Activated CD4-positive, CD25-positive, alpha-beta regulatory T cell treated with anti-CD3 and anti-CD28 coated beads, Interleukin-2, amount 50 U/mL, for 72 hours (primary cell): ENCODE results near the gene CCDC88C.

Experiments used
- DNase-seq: peaks from one replicate; pipeline ENCODE4 v3.0.0; 2021

The CCDC88C gene

DNA sequence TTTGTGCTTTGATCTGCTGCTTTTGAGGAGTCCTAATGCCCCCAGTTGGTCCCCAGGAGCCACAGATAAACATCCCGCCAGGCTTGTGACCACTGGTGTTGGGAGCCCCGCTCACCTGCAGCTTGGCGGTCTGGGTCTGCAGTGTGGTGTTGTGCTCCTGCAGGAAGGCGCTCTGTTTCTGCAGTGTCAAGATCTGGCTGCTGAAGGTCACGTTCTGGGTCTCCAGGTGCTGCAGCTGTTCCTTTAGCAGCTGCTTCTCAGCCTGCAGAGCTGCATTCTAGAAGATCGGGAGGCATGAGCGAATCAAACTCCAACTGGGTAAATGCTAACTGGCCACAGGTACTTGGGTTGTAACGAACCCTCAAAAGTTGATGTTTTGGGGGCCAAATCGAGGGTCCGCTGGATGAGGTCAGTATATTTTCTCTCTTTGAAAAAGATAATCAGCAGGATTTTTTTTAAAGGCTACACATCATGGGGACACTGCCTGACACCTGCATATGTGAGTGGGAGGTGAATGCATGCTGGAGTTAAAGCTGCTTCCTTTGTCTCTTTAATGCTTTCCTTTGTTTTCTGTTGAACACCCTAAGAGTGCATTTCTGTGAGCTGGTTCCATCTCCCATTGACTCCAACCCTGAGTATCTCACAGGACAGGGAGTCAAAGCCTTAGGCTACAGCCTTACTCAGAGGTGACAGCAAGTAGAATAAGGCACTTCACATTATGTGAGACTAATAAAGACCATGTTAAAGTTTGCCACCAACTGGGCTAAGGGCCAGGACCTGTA lies 111.8 kb downstream of the CCDC88C start:
- DNase-seq = no peak

DNA sequence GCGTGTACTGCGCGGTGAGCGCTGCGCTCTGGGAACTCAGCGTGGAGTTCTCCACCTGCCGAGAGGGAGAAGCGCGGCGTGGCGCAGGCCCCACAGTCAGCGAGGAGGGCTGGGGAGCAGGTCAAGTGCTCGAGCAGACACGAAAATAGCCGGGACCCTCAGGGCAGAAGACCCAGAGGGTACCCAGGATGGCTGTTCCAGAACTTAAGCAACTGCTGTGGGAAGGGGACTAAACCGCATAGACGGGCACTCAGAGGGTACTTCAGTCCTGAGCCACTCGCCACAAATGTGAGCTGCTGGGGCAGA lies 113.7 kb downstream of the CCDC88C start:
- no peak for DNase-seq

DNA sequence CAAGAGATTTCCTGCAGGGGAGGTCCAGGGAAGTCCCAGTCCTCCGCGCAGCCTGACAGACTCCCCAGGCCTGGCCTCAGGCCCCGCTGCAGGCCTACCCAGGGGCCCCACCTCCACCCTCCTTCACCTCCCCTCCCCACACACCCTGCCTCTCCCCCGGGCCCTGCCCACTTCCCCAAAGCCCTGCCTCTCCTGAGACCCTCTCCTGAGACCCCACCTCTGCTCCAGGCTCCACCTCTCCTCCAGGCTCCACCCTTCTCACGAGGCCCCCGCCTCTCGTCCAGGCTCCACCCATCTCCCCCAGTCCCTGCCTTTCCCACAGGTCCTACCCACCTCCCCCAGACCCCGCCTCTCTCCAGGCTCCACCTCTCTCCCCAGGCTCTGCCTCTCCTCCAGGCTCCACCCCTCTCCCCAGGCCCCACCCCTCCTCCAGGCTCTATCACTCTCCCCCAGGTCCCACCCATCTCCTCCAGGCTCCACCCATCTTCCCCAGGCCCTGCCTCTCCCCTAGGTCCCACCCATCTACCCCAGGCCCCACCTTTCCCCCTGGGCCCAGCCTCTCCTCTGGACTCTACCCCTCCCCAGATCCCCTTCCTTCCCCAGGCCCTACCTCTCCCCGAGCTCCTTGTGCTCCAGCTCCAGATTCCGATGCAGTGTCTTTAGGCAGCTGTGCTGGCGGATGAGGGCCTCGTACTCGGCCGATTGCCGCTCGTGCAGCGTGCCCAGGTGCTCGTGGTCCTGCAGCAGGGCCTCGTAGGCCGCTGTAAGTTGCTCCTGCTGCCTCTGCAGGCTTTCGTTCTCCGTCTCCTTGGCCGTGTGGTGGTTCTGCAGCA lies 114.3 kb downstream of the CCDC88C start:
- DNase-seq = peak; percentile 63

DNA sequence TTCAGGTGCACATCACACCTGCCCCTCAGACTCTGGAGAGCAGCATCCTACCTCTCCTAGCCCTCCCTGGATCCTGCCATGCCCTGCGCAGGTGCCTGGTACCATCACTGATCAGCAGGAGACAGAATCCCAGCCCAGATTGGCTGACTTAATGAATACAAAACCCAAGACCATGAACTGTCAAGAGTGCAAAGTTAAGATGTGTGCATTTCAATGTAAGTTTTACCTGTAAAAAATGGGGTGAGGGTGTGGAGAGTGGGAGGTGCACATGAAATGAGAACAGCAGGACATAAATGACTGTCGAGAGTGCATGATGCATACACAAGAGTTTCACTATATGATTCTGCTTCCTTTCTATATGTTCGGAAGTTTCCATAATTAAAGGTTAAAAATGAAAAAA lies 115.2 kb downstream of the CCDC88C start:
- no peak for DNase-seq

DNA sequence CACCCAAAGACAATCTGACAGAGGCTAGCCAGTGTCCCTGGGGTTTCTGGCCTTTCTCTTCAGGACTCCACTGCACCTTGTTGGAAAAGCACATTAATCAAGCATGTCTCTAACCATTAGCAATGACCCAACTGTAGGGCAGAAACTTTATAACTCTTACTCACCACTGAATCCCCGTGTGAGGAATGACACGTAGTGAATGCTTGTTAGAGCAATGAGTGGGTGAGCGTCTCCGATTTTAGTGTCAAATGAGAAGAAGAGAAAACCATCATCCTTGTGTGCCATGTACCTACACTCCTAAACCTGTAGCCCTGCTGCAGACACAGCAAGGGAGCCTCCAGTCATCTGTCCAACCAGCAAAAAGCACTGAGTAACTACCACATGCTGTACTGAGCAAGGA lies 116.7 kb downstream of the CCDC88C start:
- no peak for DNase-seq

DNA sequence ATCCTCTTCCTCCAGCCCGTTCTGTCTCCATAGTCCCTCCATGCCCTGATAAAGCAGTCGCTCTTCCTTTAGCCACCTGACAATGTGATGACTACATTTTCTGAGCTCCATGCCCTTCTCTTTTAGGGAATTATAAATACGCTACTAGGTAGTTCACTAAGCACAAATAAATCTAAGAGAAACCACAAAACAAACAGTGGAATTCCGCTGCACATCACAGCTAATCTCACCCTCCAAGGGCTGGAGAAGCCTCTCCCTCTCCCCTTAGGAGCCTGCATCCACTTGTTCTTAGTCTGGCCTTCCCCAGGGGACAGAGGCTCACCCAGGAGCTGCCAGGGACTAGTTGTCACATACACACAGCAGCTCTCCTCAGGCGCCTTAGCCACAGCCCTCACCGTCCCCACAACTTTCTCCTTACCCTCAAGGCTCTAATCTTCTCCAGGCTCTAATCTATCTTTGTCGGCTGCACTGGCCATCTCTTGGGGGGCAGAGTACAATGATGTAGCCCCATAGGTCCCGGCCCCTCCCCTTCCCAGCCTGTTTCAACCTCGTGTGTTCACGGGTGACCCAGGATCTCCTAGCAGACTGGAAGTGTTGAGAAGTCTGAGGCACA lies 117.2 kb downstream of the CCDC88C start:
- no peak for DNase-seq

DNA sequence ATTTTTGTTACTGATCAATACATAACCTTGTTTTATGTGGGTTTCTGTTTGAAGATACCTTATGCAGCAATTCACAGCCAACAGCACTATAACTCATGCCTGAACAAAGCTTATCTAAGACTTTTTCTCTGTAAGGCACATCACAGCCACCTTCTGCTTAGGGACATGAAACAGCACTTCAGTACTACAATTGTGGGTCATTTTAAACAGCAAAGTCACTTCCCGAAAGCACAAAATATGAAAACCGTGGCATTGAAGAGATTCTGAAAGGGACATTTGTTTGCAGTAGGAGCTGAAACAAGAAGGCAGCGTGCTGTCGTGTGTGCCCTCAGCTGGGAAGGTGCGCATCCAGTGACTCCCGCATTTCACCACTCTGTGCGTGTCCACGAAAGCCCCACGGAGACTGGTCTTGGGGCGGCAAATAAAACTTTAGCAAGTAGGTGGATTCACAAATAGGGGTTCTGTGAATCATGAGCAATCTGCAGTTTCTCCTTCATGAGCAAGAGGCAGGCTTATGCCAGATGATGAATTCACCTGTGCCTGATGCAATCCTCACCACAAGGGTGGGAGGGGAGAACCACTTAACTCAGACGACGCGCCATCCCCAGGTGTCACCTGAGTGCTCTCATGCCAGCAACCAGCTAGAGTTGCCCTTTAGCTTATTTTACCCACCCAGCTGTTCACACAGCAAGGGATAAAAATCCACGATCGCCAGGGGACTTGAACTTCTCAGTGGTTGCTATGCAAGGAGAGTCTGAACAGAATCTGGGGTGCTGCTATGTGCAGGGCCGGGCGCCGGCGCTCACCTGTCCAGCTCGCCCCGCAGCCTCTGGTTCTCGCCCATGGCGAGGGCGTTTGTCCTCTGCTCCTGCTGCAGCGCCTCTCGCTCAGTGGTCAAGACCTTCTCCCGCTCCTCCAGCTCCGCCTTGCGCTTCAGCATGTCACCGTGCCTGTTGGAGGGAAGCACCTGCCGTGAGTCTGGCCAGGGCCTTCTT lies 118.2 kb downstream of the CCDC88C start:
- DNase-seq = no peak

DNA sequence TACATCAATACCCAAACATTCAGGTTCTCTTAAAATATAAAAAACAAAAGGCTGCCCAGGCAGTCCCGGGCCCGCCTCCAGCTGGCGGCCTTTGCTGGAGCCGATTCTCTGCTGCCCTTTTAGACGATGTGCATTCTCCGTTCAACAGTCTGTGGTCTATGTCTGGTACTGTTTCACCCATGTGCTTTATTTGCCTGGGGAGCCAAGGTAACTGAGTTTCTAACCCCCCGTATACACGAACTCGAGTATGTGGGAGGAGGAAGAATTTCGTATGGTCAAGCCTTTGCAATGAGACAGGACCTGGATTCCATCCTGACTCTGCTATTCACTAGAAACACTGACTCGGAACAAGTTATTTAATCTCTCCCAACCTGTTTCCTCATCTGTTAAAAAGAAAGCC lies 119.0 kb downstream of the CCDC88C start:
- no peak for DNase-seq

DNA sequence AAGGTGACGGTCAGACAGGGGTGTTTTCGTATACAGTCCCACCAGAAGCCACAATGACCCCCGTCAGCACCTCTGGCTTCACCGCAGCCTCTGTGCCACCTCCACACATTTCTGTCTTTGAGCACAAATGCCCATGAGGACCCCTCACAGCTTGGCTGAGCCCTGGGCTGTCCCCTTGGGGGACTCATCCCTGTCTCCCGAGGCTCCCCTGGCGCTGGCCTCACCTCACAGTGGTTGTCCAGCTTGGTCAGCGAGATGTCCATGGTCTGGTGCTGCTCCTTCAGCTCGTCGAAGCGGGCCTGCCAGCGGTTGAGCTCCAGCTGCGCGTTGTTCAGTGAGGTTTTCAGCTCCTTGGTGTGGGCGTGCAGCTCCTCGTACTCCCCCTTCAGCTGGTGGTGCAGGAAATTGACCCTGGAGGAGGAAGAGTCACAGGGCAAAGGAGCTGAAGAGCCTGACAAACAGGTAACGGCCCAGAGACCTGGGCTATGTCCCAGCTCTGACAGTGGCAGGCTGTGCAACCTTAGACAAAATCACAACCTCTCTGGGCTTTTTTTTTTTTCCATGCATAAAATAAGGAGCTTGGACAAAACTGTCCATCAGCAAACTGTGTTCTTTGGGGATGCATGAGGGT lies 120.4 kb downstream of the CCDC88C start:
- DNase-seq = no peak

DNA sequence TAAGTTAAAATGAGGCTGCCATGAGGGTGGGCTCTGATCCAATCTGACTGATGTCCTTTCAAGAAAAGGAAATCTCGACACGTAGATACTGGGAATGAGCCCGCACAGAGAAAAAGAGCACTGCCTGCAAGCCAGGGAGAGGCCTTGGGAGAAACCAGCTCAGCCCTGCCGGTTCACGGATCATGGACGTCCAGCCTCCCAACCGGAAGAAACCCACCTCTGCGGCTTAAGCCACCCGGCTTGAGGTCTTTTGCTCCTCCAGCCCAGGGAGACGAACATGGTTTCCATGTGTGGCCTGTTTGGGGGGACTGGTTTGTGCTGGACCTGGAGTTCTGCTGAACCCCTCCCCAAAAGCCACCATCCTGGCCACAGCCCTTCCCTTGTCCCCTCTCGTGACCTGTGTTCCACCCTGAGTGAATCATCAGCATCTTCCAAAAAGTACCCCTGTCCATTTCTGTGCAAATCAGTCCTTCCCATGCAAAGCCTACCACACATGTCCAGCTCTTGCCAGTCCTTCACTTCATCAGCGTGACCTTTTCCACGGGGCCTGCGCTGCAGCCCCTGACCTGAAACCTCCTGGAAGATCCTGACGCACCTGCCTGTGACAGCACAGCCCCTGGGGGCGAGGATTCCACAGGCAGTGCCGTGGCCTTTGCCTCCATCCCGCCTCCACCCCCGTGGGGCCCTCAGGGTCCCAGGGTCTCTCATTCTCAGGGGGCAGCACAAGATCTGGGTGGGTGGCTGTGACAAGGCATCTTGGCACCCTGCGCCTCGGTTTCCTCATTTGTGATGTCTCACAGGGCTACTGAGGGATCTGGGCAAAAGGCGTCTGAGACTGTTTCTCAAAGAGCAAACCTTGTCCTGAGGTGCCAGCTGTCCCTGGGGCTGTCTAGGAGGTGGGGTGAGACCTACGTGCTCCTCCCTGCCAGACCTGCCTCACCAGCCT lies 121.5 kb downstream of the CCDC88C start:
- DNase-seq = no peak

DNA sequence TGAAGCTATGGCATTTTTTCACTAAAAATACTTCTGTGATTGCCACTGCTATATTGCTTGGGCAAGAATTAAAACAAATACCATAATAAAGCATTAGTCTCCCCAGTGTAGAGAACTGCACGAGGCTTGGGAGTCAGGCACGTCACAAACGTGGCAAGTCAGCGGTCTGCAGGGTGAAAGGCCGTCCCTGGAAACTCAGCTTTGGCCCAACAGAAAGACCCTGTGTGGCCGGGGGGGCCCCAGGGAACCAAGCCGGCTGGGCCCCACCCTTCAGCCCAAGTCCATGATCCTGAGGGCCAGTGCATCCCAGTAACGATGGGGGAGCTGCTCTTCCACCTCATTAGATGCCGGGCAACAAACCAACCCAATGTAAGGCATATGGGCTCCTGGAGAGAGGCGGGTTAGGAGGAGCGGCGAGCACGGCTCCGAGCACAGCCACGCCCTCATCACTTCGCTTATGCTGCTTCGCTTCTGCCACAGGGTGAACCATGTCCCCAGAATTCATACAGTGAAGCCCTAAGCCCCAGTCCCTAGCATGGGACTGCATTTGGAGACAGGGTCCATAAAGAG lies 122.3 kb downstream of the CCDC88C start:
- no peak for DNase-seq

DNA sequence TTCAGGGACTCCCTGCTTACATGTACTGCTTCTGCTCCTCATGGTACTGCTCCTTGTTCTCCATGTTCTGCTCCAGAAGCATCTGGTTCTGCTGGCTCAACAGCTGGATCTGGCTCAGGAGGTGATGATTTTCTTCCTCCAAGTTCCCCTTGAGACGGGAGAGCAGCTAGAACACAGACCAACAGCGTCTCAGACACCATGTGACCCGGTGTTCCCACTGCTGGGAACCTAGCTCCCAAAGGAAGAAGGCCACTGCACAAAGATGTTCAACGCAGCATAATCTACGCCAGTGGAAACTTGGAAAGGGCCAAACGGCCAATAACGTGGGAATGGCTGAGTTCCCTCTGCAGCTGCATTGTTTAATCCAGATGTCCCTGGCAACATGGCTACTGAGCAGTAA lies 123.5 kb downstream of the CCDC88C start:
- no peak for DNase-seq

DNA sequence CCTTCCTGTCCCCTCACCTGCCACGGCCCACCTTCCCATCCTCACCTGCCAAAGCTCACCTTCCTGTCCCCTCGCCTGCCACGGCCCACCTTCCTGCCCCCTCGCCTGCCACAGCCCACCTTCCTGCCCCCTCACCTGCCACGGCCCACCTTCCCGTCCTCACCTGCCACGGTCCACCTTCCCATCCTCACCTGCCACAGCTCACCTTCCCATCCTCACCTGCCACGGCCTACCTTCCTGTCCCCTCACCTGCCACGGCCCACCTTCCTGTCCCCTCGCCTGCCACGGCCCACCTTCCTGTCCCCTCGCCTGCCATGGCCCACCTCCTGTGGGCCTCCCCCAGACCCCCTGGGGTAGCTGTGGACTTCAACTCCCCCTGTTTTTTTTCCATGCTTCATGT lies 124.3 kb downstream of the CCDC88C start:
- DNase-seq = no peak

DNA sequence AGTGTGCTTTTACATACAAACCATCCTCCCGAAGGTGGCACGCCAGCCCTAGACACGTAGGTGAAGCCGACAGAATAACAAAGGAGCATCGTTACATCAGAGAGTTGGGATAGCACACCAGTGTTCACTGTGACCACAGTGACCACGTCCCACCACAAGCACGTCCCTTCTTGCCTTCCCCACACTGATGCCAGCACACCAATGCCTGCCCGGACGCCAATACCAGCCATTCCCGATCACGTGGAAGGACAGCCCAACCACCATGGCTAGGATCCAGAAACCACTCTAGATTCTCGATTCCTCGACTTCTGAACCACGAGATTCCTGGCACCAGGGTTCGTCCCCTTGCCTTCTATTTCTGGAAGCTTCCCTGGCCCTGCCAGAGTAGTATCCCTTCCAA lies 125.1 kb downstream of the CCDC88C start:
- no peak for DNase-seq

DNA sequence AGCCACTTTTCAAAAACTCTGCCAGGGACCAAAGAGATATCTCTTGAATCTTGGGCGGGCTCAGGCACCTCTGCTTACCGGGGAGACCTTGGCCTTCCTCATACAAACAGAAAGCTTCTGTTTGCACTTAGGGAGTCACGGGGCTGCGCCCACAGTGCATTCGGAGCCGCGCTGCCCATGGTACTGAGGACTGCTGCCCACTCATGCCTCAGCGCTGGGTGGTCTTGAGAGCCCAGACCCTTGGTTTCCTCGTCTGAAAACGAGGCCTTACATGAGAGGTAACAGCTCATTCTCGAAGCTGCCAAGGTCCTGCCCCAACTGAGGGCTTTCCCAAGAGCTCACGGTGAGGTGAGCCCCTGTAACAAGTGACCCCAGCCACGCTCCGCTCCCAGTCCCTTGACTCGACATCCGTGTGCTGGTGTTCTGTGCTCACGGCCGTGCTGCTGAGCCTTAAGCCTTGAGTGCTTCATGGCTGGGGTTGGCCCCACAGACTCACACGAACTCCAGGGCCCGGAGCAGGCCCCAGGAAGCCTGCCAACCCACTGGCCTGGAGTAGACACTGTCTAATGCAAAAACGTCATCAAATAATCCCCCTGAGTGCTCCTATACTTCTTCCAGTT lies 125.7 kb downstream of the CCDC88C start:
- no peak for DNase-seq

DNA sequence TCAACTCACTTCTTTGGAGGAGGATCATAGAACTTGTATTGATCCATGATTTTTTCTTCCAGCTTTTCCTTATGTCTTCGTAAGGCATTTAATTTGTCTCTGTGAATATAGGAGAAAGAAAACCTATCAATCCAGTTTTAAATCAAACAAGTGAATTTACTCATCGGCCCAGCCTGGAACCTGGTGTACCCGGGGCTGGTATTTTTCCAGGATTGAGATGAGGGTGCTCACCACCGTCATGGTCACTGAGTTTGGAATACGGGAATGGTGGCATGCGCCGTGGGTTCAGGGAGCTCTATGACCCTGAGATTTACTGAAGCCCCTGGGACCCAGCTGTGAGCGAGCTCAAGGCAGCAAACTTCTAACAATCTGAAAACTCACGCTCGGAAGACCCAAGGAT lies 126.6 kb downstream of the CCDC88C start:
- no peak for DNase-seq

DNA sequence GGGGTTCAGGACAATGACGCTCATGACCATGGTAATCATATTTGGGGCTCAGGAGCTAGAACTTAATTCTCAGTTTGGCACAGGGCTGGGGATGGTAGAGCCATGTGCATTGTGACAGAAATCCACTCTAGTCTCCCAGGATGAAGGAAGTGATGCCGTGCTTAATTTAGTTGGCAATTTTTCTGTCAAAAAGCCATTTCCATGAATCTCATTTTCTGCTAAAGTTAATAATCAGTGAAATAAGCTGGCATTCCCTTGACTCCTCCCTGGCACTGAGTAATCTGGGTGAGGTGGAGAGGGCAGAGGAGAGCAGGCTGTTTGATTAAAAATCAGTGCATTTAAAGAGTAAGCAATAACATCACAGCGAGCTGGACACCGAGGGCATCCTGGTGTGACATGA lies 128.2 kb downstream of the CCDC88C start:
- DNase-seq = no peak

DNA sequence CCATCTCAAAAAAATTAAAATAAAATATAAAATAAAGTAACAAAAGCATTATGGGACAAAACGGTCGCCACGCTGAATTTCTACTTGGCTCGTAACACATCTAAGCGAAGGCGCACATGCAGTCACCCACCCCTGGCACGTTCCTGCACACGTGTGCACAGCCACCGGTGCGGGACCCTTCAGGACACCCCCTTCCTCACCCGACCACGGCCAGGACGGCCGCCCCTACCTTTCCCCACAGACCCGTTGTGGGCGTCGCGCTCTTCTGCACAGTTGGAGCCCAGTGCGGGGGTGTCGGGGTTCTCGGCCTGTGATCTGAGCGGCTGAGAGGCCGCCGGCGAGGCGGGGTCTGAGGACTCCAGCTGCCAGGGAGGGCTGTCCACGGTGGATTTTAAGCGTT lies 128.7 kb downstream of the CCDC88C start:
- no peak for DNase-seq

DNA sequence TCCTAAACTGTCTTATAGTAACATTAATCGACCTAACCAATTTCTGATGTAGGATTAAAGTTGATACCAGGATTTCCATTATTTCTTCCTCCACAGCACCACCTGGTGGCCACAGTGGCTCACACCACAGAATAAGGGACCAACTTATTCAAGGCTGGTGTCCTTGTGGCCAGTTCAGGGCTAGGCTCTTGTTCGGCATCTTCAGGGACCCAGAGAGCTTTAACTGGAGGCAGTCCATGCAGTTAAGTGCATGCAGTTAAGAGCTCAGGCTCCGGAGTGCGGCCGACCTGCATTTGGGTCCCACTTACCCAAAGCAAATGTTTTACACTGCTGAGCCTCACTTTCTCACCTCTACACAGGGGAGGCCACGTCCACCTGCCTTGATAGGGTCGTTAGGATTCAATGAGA lies 131.1 kb downstream of the CCDC88C start:
- peak; percentile 77 for DNase-seq

DNA sequence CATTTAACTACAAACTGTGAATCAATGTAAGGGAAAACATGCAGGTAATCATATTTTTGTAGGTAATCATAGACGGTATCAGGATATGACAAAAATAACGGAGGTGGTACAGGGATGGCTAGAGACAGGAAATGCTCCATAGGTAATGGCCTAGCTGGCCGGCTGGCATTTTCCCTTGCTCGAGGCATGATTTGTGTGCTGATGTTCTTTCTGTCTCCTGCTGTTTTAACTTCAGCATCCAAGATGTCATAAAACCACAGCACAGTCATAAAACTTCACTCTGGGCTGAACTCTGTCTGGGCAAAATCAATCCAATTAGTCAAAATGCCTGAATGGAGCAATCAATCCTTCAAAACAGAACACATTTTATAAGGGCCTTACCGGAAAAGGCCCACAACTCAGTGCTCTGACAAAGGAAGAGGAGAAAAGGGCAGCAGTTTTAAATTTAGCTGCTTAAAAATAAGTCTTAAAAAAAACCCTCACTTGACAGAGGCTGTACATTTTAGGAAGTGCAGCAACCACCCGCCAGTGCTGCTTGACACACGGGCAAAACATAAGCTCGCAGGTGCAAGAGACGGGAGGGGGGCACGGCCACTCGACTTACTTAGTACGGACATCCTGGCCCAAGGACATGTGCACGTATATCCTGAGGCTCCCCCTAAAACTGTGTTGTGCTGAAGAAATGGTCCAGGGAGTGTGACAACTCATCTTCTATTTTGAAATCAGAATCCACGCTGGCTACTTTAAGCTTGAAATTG lies 132.7 kb downstream of the CCDC88C start:
- no peak for DNase-seq
